Breast epithelium (tissue), 4 donors: Measurements from ENCODE around the gene GCLM. TPM values are rescaled to one million over a fixed set of nuclear protein-coding genes. Genes with fewer than 3 reads are reported as not detected.

Source experiments
- DNase-seq, 2 donors: peaks; one replicate each; pipeline ENCODE4 v3.0.0-alpha.2; 2019; ENCODE audit warnings: low spot score in 2 of 2
- H3K27ac ChIP-seq, 2 donors: fragments of 200-600 bp; sonication (generic) in 1 of 2; one replicate each; pipeline ENCODE4 v1.5.1; 2016 to 2019; ENCODE audit warnings: mild to moderate bottlenecking in 1 of 2
- H3K27me3 ChIP-seq, 2 donors: fragments of 200-600 bp; sonication (generic) in 1 of 2; one replicate each; pipeline versions ENCODE4 v1.5.1 to v1.6.0; 2017 to 2019; ENCODE audit warnings: control low read depth in 1 of 2, mild to moderate bottlenecking in 1 of 2
- H3K36me3 ChIP-seq: fragments of 200-600 bp; one replicate; pipeline ENCODE4 v1.5.1; 2019
- H3K4me1 ChIP-seq, 2 donors: fragments of 200-600 bp; sonication (generic); one replicate each; pipeline ENCODE4 v1.5.1; 2016 to 2019; ENCODE audit warnings: control low read depth in 1 of 2
- H3K4me3 ChIP-seq, 3 donors: fragments of 200-600 bp; sonication (generic); 1 replicate in 2 of 3; 2 replicates in 1 of 3; pipeline ENCODE4 v1.5.1; 2016 to 2019; ENCODE audit warnings: mild to moderate bottlenecking in 3 of 3, moderate library complexity in 2 of 3
- H3K9me3 ChIP-seq, 2 donors: fragments of 200-600 bp; sonication (generic) in 1 of 2; one replicate each; pipeline ENCODE4 v1.5.1; 2016 to 2019; ENCODE audit warnings: control low read depth in 1 of 2
- POLR2A ChIP-seq: fragments of 450-650 bp; IDR thresholded peaks from one replicate; pipeline ENCODE4 v1.6.1; 2016; ENCODE audit warnings: antibody characterized with exemption, mild to moderate bottlenecking, moderate library complexity
- POLR2AphosphoS5 ChIP-seq, 3 donors: sonication (generic); formaldehyde crosslinking; IDR thresholded peaks; one replicate each; pipeline ENCODE4 v1.6.1; 2017; ENCODE audit warnings: antibody characterized with exemption in 3 of 3
- intact Hi-C: fragments of 100-400 bp; cut with DNase I; formaldehyde crosslinking; loops from one replicate; pipeline ENCODE4 v1.15.1; 2023; ENCODE audit warnings: low total_unique reads
- total RNA-seq, 3 donors: library from RNA; depleted of rRNA; stranded (reverse); fragments of >200 nt; gene quantifications; one replicate each; pipeline ENCODE4 v1.1.0, GENCODE V29; 2016
- TF ChIP-seq, protein P1 (sequence below), 3 donors: fragments of 450-650 bp; IDR thresholded peaks; one replicate each; pipeline ENCODE4 v1.5.1; 2016 to 2017; ENCODE audit warnings: antibody characterized with exemption in 3 of 3, mild to moderate bottlenecking in 3 of 3, moderate library complexity in 3 of 3

Gene GCLM
- total RNA-seq, 3 donors from 2014 or later, result 10.1 to 23.7 (median 13.8) TPM

DNA sequence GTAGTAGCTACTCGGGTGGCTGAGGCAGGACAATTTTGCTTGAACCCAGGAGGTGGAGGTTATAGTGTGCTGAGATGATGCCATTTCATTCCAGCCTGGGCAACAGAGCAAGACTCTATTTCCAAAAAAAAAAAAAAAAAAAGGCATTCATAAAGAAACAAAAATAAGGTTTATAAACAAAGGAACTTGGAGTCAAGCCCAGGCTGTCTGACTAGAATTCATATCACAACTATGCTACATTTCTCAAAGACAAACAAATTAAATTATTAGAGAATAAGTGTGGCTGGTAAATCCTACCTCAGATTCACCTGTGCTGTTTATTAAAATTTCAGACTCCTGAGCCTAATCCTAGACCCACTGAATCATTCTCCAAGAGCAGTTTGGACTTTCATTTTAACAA, 4.2 kb downstream of the GCLM start:
- Histone ChIP-seq H3K36me3 (no peaks in the 10 kb centered on the region), H3K27me3 (no peaks in the 10 kb centered on the region), H3K4me1 (no peaks in the 10 kb centered on the region), H3K4me3 (no peak overlapping the region), H3K27ac (no peak overlapping the region), H3K9me3 (no peaks in the 10 kb centered on the region)
- no peak for DNase-seq
- TF ChIP-seq POLR2AphosphoS5 (IDR thresholded peaks at IDR 0.05), result no peak
- TF ChIP-seq, protein P1, sequence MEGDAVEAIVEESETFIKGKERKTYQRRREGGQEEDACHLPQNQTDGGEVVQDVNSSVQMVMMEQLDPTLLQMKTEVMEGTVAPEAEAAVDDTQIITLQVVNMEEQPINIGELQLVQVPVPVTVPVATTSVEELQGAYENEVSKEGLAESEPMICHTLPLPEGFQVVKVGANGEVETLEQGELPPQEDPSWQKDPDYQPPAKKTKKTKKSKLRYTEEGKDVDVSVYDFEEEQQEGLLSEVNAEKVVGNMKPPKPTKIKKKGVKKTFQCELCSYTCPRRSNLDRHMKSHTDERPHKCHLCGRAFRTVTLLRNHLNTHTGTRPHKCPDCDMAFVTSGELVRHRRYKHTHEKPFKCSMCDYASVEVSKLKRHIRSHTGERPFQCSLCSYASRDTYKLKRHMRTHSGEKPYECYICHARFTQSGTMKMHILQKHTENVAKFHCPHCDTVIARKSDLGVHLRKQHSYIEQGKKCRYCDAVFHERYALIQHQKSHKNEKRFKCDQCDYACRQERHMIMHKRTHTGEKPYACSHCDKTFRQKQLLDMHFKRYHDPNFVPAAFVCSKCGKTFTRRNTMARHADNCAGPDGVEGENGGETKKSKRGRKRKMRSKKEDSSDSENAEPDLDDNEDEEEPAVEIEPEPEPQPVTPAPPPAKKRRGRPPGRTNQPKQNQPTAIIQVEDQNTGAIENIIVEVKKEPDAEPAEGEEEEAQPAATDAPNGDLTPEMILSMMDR (IDR thresholded peaks at IDR 0.05), result no peak
- no peak for TF ChIP-seq POLR2A
- intact Hi-C loops, result no loop called here

DNA sequence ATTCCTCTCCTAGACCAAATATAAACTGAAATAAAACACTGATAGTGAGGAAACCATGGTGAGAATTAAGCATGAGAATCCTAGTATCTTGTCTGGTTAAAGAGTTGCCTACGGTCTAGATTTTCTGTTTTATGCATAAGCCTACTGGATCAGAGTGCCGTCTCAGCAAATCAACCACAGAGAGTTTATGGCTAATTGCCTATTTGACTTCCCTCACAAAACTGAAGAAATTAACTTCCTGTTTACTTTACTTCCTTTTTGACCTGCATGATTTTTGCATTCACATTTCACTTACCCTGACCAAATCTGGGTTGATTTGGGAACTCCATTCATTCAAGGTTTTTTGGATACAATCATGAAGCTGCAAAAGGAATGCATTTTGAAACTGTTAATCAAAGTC, 5.0 kb downstream of the GCLM start:
- Histone ChIP-seq H3K9me3 (no peaks in the 10 kb centered on the region), H3K36me3 (no peaks in the 10 kb centered on the region), H3K27me3 (no peaks in the 10 kb centered on the region), H3K4me1 (no peaks in the 10 kb centered on the region), H3K27ac (no peak overlapping the region), H3K4me3 (no peak overlapping the region)
- TF ChIP-seq POLR2AphosphoS5 (IDR thresholded peaks at IDR 0.05), result no peak
- TF ChIP-seq, protein P1 (IDR thresholded peaks at IDR 0.05), result no peak
- TF ChIP-seq POLR2A, result no peak
- DNase-seq, result no peak
- intact Hi-C loops, result no loop called here

DNA sequence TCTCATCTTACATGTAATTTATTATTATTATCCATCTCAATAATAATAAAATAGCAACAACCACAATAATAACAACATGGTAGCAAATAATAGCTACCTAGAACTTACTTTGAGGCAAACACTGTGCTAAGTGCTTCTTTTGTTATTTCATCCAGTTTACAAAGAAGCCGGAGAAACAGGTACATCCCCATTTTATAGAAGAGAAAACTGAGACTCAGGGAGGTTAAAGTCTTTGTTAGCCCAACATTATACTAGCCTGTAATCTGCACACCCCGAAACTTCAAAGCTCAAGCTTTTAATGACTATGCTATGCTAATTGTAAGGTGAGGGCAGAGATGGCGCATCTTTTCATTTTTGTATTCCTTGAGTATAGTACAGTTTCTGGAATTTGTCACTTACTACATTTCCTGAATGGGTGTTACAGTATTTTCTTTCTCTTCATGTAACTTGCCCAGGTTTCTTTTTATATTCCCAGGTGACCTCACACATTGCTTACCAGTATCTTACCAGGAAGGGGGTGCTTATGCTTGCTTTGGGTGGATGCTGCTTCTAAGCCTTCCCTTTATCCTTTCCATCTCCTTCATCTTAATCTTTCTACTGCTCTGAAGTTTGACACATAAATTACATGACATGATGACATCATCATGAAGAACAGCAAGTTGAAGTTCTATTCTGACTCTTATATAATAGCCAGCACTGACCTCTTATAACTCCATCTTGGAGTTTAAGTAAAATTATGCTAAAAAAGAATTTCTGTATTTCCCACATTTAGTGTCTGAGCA, 8.3 kb downstream of the GCLM start:
- Histone ChIP-seq H3K4me1 (no peaks in the 10 kb centered on the region), H3K27ac (no peak overlapping the region), H3K4me3 (no peak overlapping the region), H3K27me3 (no peaks in the 10 kb centered on the region), H3K36me3 (no peaks in the 10 kb centered on the region), H3K9me3 (no peaks in the 10 kb centered on the region)
- intact Hi-C loops, result no loop called here
- DNase-seq, result no peak
- TF ChIP-seq POLR2A (no peak), POLR2AphosphoS5 (IDR thresholded peaks at IDR 0.05) (no peak)
- TF ChIP-seq, protein P1 (IDR thresholded peaks at IDR 0.05), result no peak

DNA sequence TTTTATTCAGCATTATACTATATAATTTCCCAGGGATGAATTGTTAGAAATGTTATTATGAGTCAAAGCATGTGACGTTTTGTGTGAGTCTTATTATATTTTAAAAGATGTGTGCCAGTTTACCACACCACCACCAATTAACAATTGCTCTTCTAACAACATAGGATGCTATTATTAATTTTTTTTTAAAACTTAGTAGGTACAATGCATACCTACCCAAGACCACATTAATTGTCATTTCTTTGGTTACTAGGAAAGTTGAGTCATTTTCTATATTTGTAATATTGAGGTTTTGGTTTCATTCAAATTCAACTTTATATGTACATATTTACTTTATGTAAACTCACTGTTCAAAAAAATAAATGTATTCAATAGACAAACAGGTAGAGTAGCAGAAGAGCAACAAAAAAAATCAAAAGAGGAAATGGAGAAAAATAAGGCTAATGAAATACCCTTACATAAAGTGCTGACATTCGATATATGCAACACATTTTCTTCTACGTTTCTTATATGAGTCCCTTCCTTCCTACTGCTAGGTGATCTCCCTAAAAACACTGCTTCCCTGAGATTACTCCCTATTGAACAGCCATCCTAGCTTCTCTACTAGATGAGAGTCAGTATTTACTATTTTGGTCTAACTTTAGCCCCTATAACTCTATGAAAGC, 9.6 kb downstream of the GCLM start:
- no peaks in the 10 kb centered on the region for H3K9me3 ChIP-seq
- H3K27ac ChIP-seq, result no peak overlapping the region
- H3K4me1 ChIP-seq, result no peaks in the 10 kb centered on the region
- H3K36me3 ChIP-seq, result no peaks in the 10 kb centered on the region
- no peak overlapping the region for H3K4me3 ChIP-seq
- H3K27me3 ChIP-seq, result no peaks in the 10 kb centered on the region
- no peak for DNase-seq
- TF ChIP-seq, protein P1 (IDR thresholded peaks at IDR 0.05), result no peak
- TF ChIP-seq POLR2A, result no peak
- TF ChIP-seq POLR2AphosphoS5 (IDR thresholded peaks at IDR 0.05), result no peak
- intact Hi-C loops, result no loop called here

DNA sequence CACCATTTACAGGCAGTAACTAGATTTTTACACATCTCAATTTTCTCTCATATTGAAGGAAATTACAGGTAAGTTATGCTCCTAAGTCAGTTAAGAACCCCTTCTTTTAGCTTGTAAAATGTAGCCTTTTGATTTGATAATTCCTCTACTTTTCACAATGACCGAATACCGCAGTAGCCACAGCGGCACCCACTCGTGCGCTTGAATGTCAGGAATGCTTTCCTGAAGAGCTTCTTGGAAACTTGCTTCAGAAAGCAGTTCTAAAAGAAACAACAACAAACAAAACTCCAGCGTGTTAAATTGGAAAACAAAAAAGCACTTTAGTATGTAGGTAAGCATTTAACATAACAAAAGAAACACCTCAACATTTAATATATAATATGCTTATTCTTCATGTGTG, 20.3 kb downstream of the GCLM start:
- TF ChIP-seq POLR2AphosphoS5 (IDR thresholded peaks at IDR 0.05) (no peak), POLR2A (no peak)
- TF ChIP-seq, protein P1 (IDR thresholded peaks at IDR 0.05), result no peak
- DNase-seq, result no peak
- Histone ChIP-seq H3K9me3 (no peaks in the 10 kb centered on the region), H3K36me3 (no peaks in the 10 kb centered on the region), H3K27ac (no peak overlapping the region), H3K4me3 (no peak overlapping the region), H3K4me1 (no peaks in the 10 kb centered on the region), H3K27me3 (no peaks in the 10 kb centered on the region)
- intact Hi-C loops, result no loop called here
